ENCODE measurements around the gene HKDC1. TPM values are rescaled to one million over a fixed set of nuclear protein-coding genes. Genes with fewer than 3 reads are reported as not detected.

The HKDC1 gene
- total RNA-seq, 4 donors from 2014 or later, result 26.8 to 39.6 (median 28.0) TPM; not detected in 1

DNA sequence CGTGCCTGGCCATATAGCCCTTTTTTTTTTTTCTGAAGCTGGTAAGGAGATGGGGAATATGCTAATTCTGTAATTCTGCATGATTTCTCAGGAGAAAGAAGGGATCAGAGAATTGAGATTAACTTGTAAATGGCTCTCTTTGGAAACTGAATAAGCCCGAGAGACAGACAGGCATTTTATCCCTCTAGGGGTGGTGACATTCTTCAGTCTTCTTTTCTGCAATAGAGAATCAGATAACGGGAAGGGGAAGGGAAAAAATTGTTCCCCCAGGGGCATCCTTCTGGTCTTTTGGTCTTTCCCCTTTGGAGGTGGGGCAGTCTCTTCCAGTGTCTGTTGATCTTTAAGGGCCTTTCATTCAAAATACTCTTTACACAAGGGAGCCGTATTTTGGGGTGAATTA, 92.4 kb downstream of the HKDC1 start:
- TF ChIP-seq POLR2A (IDR thresholded peaks at IDR 0.05) (no peak), POLR2AphosphoS5 (IDR thresholded peaks at IDR 0.05) (no peak), EP300 (IDR thresholded peaks at IDR 0.05; ENCODE audit: low read depth) (no peak)
- TF ChIP-seq, protein P1, sequence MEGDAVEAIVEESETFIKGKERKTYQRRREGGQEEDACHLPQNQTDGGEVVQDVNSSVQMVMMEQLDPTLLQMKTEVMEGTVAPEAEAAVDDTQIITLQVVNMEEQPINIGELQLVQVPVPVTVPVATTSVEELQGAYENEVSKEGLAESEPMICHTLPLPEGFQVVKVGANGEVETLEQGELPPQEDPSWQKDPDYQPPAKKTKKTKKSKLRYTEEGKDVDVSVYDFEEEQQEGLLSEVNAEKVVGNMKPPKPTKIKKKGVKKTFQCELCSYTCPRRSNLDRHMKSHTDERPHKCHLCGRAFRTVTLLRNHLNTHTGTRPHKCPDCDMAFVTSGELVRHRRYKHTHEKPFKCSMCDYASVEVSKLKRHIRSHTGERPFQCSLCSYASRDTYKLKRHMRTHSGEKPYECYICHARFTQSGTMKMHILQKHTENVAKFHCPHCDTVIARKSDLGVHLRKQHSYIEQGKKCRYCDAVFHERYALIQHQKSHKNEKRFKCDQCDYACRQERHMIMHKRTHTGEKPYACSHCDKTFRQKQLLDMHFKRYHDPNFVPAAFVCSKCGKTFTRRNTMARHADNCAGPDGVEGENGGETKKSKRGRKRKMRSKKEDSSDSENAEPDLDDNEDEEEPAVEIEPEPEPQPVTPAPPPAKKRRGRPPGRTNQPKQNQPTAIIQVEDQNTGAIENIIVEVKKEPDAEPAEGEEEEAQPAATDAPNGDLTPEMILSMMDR (IDR thresholded peaks at IDR 0.05), result no peak
- WGBS, 2 donors (ENCODE audit: low coverage in 1 of 2), result 85 to 90% methylated on average over 3 to 4 of the region's 4 CpGs
- Histone ChIP-seq H3K4me1 (peaks cover 4 to 11% (median 7%) of the 10 kb centered on the region in 4 donors), H3K4me3 (no peak overlapping the region), H3K36me3 (no peaks in the 10 kb centered on the region), H3K9me3 (no peaks in the 10 kb centered on the region), H3K27ac (no peak overlapping the region), H3K27me3 (no peaks in the 10 kb centered on the region)
- intact Hi-C loops (cut with DNase I; ENCODE audit: low total_unique reads) (no loop called here), in situ Hi-C loops (cut with MboI; ENCODE audit: low pct_ligation_motif_present in 1 of 4, low pct_unique_long_range_greater_than_20kb in 1 of 4, low sequenced_read_pairs in 3 of 4) (loop anchor here in 1 of 4 donors (10.0 kb wide), 1 partner anchor 78 kb away; no protein-coding TSS in a partner anchor)
- no peak for DNase-seq

DNA sequence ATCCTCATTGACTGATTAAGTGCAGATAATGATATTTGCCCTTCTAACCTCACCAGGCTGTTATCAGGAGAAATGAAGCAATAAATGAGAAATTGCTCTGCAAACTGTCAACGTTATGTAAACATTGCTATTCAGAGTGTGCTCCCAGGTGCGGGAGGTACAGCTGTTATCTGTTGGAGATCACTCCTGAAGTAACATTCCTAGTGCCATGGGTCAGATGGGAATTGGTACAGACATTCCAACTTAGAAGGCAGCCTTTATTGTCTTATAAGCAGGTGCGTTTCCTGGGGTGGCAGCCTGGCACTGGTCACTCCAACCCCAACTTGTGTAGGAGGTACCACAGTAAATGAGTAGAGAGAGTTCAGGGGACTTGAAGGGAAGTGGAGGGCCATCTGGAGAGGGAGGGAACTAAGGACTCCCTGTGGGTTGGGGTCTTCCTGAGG, 95.0 kb downstream of the HKDC1 start:
- in situ Hi-C loops (cut with MboI; ENCODE audit: low pct_ligation_motif_present in 1 of 4, low pct_unique_long_range_greater_than_20kb in 1 of 4, low sequenced_read_pairs in 3 of 4) (loop anchor here in 1 of 4 donors (10.0 kb wide), 1 partner anchor 80 kb away; no protein-coding TSS in a partner anchor), intact Hi-C loops (cut with DNase I; ENCODE audit: low total_unique reads) (loop anchor here (5.0 kb wide), 1 partner anchor 47 kb away; no protein-coding TSS in a partner anchor)
- H3K27ac ChIP-seq, result no peak overlapping the region
- WGBS, 2 donors (ENCODE audit: low coverage in 1 of 2), result 50 to 75% methylated on average over 3 of the region's 3 CpGs
- no peaks in the 10 kb centered on the region for H3K27me3 ChIP-seq
- no peaks in the 10 kb centered on the region for H3K9me3 ChIP-seq
- H3K4me3 ChIP-seq, result no peak overlapping the region
- peaks cover 10 to 22% (median 17%) of the 10 kb centered on the region in 4 donors for H3K4me1 ChIP-seq
- TF ChIP-seq EP300 (IDR thresholded peaks at IDR 0.05; ENCODE audit: low read depth) (no peak), POLR2A (IDR thresholded peaks at IDR 0.05) (no peak), POLR2AphosphoS5 (IDR thresholded peaks at IDR 0.05) (no peak)
- no peaks in the 10 kb centered on the region for H3K36me3 ChIP-seq
- DNase-seq, result no peak

DNA sequence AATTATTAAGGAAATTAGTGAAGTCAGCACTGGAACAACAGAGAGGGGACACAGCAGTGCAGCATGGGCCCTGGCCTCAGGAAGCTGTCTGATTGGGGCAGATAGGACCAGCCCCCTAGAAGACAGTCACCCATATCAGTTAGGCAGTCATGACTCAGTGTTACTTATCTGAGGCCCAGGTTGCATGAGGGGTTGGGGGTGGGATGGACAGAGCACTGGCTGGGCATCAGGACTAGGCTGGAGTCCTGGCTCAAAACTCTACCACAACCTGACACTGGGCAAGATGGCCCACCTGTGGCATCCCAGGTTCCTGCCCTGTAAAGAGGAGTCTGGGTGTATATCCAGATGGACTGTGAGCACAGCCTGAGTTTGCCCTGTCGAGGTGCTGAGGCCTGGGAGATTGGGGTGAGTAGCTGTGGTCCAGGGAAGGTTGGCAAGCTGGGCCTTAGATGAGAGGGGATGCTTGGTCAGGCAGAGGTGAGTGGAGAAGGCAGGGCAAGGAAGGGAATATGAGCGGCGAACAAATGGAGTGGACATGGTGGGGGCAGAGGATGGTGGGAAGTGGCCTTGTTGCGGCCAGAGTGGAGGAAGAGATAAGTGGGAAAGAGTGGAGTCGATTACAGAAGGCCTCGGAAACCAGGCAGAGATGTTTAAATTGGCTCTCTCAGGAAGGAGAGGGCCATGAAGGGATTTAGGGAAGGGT, 95.6 kb downstream of the HKDC1 start:
- no peaks in the 10 kb centered on the region for H3K9me3 ChIP-seq
- H3K4me1 ChIP-seq, result peaks cover 15 to 29% (median 23%) of the 10 kb centered on the region in 4 donors
- H3K27ac ChIP-seq, result no peak overlapping the region
- TF ChIP-seq POLR2A (IDR thresholded peaks at IDR 0.05), result no peak
- TF ChIP-seq, protein P1 (IDR thresholded peaks at IDR 0.05), result no peak
- TF ChIP-seq EP300 (IDR thresholded peaks at IDR 0.05; ENCODE audit: low read depth), result no peak
- no peak for TF ChIP-seq POLR2AphosphoS5 (IDR thresholded peaks at IDR 0.05)
- no peak for DNase-seq
- no peaks in the 10 kb centered on the region for H3K36me3 ChIP-seq
- WGBS, 2 donors (ENCODE audit: low coverage in 1 of 2), result 89 to 92% methylated on average over 4 to 6 of the region's 6 CpGs
- no peak overlapping the region for H3K4me3 ChIP-seq
- in situ Hi-C loops (cut with MboI; ENCODE audit: low pct_ligation_motif_present in 1 of 4, low pct_unique_long_range_greater_than_20kb in 1 of 4, low sequenced_read_pairs in 3 of 4) (loop anchor here in 1 of 4 donors (10.0 kb wide), 1 partner anchor 81 kb away; no protein-coding TSS in a partner anchor), intact Hi-C loops (cut with DNase I; ENCODE audit: low total_unique reads) (loop anchor here (5.0 kb wide), 1 partner anchor 47 kb away; no protein-coding TSS in a partner anchor)
- H3K27me3 ChIP-seq, result no peaks in the 10 kb centered on the region

DNA sequence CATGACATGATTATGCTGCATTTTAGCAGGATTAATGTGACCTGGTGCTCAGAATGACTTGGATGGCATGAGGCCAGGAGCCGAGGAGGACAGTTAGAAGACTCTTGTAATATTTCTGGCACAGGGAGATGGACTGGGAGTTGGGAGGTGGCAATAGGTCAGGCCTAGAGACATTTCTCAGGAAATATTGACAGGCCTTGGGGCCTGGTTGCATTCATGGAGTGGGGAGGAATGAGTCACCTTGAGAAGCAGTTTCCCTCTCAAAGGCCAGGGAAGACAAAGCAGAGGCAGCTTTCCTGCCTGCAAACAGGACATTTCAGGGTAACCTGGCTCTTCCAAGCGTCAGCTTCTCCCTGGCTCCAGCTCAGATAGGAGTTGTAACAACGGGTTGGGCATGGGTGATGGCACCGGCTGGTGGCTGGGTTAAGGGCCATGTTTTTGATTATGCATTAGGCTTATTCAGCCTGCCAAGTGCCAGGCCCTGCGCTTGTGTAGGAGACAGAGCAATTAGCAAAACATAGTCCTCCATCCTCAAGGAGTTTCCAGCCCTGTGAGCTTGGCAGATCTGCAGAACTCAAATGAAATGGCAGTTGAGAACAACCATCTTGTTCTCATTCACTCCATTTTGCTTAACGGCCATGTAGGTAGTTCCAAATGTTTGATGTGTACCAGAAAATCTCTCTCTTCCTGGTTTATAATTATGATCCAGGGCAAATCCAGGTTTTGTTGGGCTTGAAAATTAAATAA, 96.4 kb downstream of the HKDC1 start:
- WGBS, 2 donors (ENCODE audit: low coverage in 1 of 2), result 78 to 86% methylated on average over 2 to 6 of the region's 6 CpGs
- no peak for DNase-seq
- H3K9me3 ChIP-seq, result no peaks in the 10 kb centered on the region
- H3K4me1 ChIP-seq, result peaks cover 15 to 36% (median 24%) of the 10 kb centered on the region in 4 donors
- TF ChIP-seq, protein P1 (IDR thresholded peaks at IDR 0.05), result no peak
- TF ChIP-seq POLR2AphosphoS5 (IDR thresholded peaks at IDR 0.05), result no peak
- no peak for TF ChIP-seq POLR2A (IDR thresholded peaks at IDR 0.05)
- no peak for TF ChIP-seq EP300 (IDR thresholded peaks at IDR 0.05; ENCODE audit: low read depth)
- H3K27ac ChIP-seq, result peak overlapping the region; percentile 94 to 97 (median 96)
- no peaks in the 10 kb centered on the region for H3K27me3 ChIP-seq
- intact Hi-C loops (cut with DNase I; ENCODE audit: low total_unique reads), result loop anchor here (5.0 kb wide), 1 partner anchor 46 kb away; no protein-coding TSS in a partner anchor
- H3K4me3 ChIP-seq, result no peak overlapping the region
- H3K36me3 ChIP-seq, result no peaks in the 10 kb centered on the region
- in situ Hi-C loops (cut with MboI; ENCODE audit: low pct_ligation_motif_present in 1 of 4, low pct_unique_long_range_greater_than_20kb in 1 of 4, low sequenced_read_pairs in 3 of 4), result loop anchor here in 1 of 4 donors (10.0 kb wide), 1 partner anchor 82 kb away; no protein-coding TSS in a partner anchor

Other genes starting within 250 kb of the HKDC1 start
- 10 to 100 TPM; 20.2 to 31.2 (median 22.6) TPM for gene KIFBP, start 231.5 kb upstream of the HKDC1 start, total RNA-seq
- gene SRGN, start 132.2 kb upstream of the HKDC1 start, total RNA-seq, result 10 to 100 TPM in 3 of 4 donors, 1 to 10 TPM in 1; 9.0 to 83.8 (median 20.3) TPM
- 10 to 100 TPM in 3 of 4 donors, 1 to 10 TPM in 1; 5.4 to 38.7 (median 23.2) TPM for gene VPS26A, start 96.2 kb upstream of the HKDC1 start, total RNA-seq
- gene SUPV3L1, start 40.1 kb upstream of the HKDC1 start, total RNA-seq, result 10 to 100 TPM; 15.3 to 34.0 (median 26.7) TPM
- gene HK1, start 58.2 kb downstream of the HKDC1 start, total RNA-seq, result 10 to 100 TPM; 27.3 to 69.9 (median 54.0) TPM
- gene TACR2, start 196.6 kb downstream of the HKDC1 start, total RNA-seq, result 100 to 1,000 TPM in 2 of 4 donors, 10 to 100 TPM in 2; 18.9 to 241 (median 78.9) TPM
- gene TSPAN15, start 231.1 kb downstream of the HKDC1 start, total RNA-seq, result 100 to 1,000 TPM in 3 of 4 donors, 10 to 100 TPM in 1; 97.7 to 152 (median 148) TPM